Effector memory CD4-positive, alpha-beta T cell (primary cell): ENCODE results near the gene CRACDL.
A peak's percentile ranks its signal among the peaks of the same experiment; 100 is the strongest.

Experiments used
- DNase-seq, 3 donors: peaks; one replicate each; pipeline ENCODE4 v3.0.0-alpha.2; 2020
- H3K27ac ChIP-seq: 2 replicates; pipeline ENCODE4 v1.7.0; 2013; ENCODE audit warnings: mild to moderate bottlenecking, low read length, moderate library complexity; ENCODE audit not compliant: insufficient read depth, poor library complexity, severe bottlenecking
- H3K27me3 ChIP-seq: replicated peaks from 2 replicates; pipeline ENCODE4 v1.7.0; 2013; ENCODE audit warnings: mild to moderate bottlenecking, low read length; ENCODE audit not compliant: insufficient read depth, control insufficient read depth, poor library complexity, severe bottlenecking
- H3K36me3 ChIP-seq: 2 replicates; pipeline ENCODE4 v1.7.0; 2013; ENCODE audit warnings: mild to moderate bottlenecking, low read length, moderate library complexity; ENCODE audit not compliant: control insufficient read depth, insufficient read depth
- H3K4me1 ChIP-seq: 2 replicates; pipeline ENCODE4 v1.7.0; 2013; ENCODE audit warnings: low read length, mild to moderate bottlenecking; ENCODE audit not compliant: control insufficient read depth, insufficient read depth, poor library complexity, severe bottlenecking
- H3K4me3 ChIP-seq: 2 replicates; pipeline ENCODE4 v1.7.0; 2013; ENCODE audit warnings: low read length, low read depth, mild to moderate bottlenecking; ENCODE audit not compliant: insufficient read depth, poor library complexity, severe bottlenecking
- H3K9me3 ChIP-seq: 2 replicates; pipeline ENCODE4 v1.7.0; 2013; ENCODE audit warnings: mild to moderate bottlenecking, low read length, moderate library complexity; ENCODE audit not compliant: control insufficient read depth

The CRACDL gene

GRCh38 chr2:98940102-98940501 lies 4.1 kb upstream of the CRACDL start:
- no peak overlapping the region for H3K27ac ChIP-seq
- DNase-seq, result no peak
- H3K4me3 ChIP-seq, result no peak overlapping the region
- no peaks in the 10 kb centered on the region for H3K9me3 ChIP-seq
- H3K36me3 ChIP-seq, result no peaks in the 10 kb centered on the region
- H3K27me3 ChIP-seq, result peaks cover 15% of the 10 kb centered on the region
- peaks cover 8% of the 10 kb centered on the region for H3K4me1 ChIP-seq

GRCh38 chr2:98937906-98938305 lies 1.9 kb upstream of the CRACDL start:
- Histone ChIP-seq H3K36me3 (no peaks in the 10 kb centered on the region), H3K4me1 (peaks cover 8% of the 10 kb centered on the region), H3K27me3 (peaks cover 20% of the 10 kb centered on the region), H3K4me3 (no peak overlapping the region), H3K9me3 (no peaks in the 10 kb centered on the region), H3K27ac (no peak overlapping the region)
- no peak for DNase-seq

GRCh38 chr2:98936353-98937351 lies 627 bp upstream of the CRACDL start:
- no peaks in the 10 kb centered on the region for H3K36me3 ChIP-seq
- DNase-seq, result no peak
- peak overlapping the region; percentile 45 for H3K4me3 ChIP-seq
- H3K4me1 ChIP-seq, result peaks cover 8% of the 10 kb centered on the region
- H3K27ac ChIP-seq, result no peak overlapping the region
- peaks cover 20% of the 10 kb centered on the region for H3K27me3 ChIP-seq
- no peaks in the 10 kb centered on the region for H3K9me3 ChIP-seq

GRCh38 chr2:98935111-98935770 lies 784 bp downstream of the CRACDL start:
- Histone ChIP-seq H3K27ac (no peak overlapping the region), H3K36me3 (no peaks in the 10 kb centered on the region), H3K4me3 (no peak overlapping the region), H3K27me3 (peaks cover 20% of the 10 kb centered on the region), H3K4me1 (peaks cover 8% of the 10 kb centered on the region), H3K9me3 (no peaks in the 10 kb centered on the region)
- no peak for DNase-seq

- H3K4me1 ChIP-seq, result peaks cover 8% of the 10 kb centered on the region
- peaks cover 20% of the 10 kb centered on the region for H3K27me3 ChIP-seq
- H3K27ac ChIP-seq, result no peak overlapping the region
- no peak overlapping the region for H3K4me3 ChIP-seq
- H3K36me3 ChIP-seq, result no peaks in the 10 kb centered on the region
- no peak for DNase-seq
- H3K9me3 ChIP-seq, result no peaks in the 10 kb centered on the region
Observed at GRCh38 chr2:98932778-98933343, 3.2 kb downstream of the CRACDL start.

- DNase-seq, result no peak
- peaks cover 13% of the 10 kb centered on the region for H3K27me3 ChIP-seq
- no peak overlapping the region for H3K4me3 ChIP-seq
- H3K9me3 ChIP-seq, result no peaks in the 10 kb centered on the region
- no peaks in the 10 kb centered on the region for H3K36me3 ChIP-seq
- peaks cover 8% of the 10 kb centered on the region for H3K4me1 ChIP-seq
- H3K27ac ChIP-seq, result no peak overlapping the region
Observed at GRCh38 chr2:98932164-98932563, 3.9 kb downstream of the CRACDL start.

GRCh38 chr2:98931596-98931995 lies 4.4 kb downstream of the CRACDL start:
- no peak for DNase-seq
- peaks cover 13% of the 10 kb centered on the region for H3K27me3 ChIP-seq

GRCh38 chr2:98929920-98930319 lies 6.1 kb downstream of the CRACDL start:
- Histone ChIP-seq H3K36me3 (no peaks in the 10 kb centered on the region), H3K27me3 (peaks cover 3% of the 10 kb centered on the region), H3K9me3 (no peaks in the 10 kb centered on the region), H3K4me3 (no peak overlapping the region), H3K27ac (no peak overlapping the region), H3K4me1 (no peaks in the 10 kb centered on the region)
- no peak for DNase-seq

More at GRCh38 chr2:98931596-98931995, 4.4 kb downstream of the CRACDL start:
- Histone ChIP-seq H3K27ac (no peak overlapping the region), H3K36me3 (no peaks in the 10 kb centered on the region), H3K9me3 (no peaks in the 10 kb centered on the region), H3K4me1 (peaks cover 3% of the 10 kb centered on the region), H3K4me3 (no peak overlapping the region)

GRCh38 chr2:98928242-98928641 lies 7.8 kb downstream of the CRACDL start:
- no peak overlapping the region for H3K4me3 ChIP-seq
- H3K4me1 ChIP-seq, result no peaks in the 10 kb centered on the region
- no peak overlapping the region for H3K27ac ChIP-seq
- no peak for DNase-seq
- no peaks in the 10 kb centered on the region for H3K36me3 ChIP-seq
- H3K9me3 ChIP-seq, result no peaks in the 10 kb centered on the region
- no peaks in the 10 kb centered on the region for H3K27me3 ChIP-seq

- Histone ChIP-seq H3K27me3 (no peaks in the 10 kb centered on the region), H3K9me3 (no peaks in the 10 kb centered on the region), H3K36me3 (no peaks in the 10 kb centered on the region), H3K4me1 (no peaks in the 10 kb centered on the region), H3K27ac (no peak overlapping the region), H3K4me3 (no peak overlapping the region)
- no peak for DNase-seq
Observed at GRCh38 chr2:98927027-98927426, 9.0 kb downstream of the CRACDL start.
